SK-N-SH treated with all-trans-retinoic acid at 6 μM for 48 hours (cell line): ENCODE measurements around the gene STMP1.

Experiments
- ARNTL ChIP-seq: fragments of 450-650 bp; formaldehyde crosslinking; IDR thresholded peaks from 2 replicates; pipeline ENCODE4 v1.5.0; 2020; ENCODE audit warnings: low read depth, mild to moderate bottlenecking, moderate library complexity, borderline replicate concordance
- BACH2 ChIP-seq: fragments of 250-450 bp; sonication (Bioruptor Pico); IDR thresholded peaks from 2 replicates; pipeline ENCODE4 v1.9.0; 2021; ENCODE audit warnings: mild to moderate bottlenecking, borderline replicate concordance
- CREB5 ChIP-seq: fragments of 250-450 bp; sonication (Bioruptor Pico); IDR thresholded peaks from 2 replicates; pipeline ENCODE4 v1.5.1; 2020; ENCODE audit warnings: low read depth, mild to moderate bottlenecking, moderate library complexity
- CSDC2 ChIP-seq: fragments of 250-450 bp; sonication (Bioruptor Pico); IDR thresholded peaks from 2 replicates; pipeline ENCODE4 v1.5.0; 2020; ENCODE audit warnings: mild to moderate bottlenecking, moderate library complexity
- CSRNP3 ChIP-seq: fragments of 250-450 bp; sonication (Bioruptor Pico); IDR thresholded peaks from 2 replicates; pipeline ENCODE4 v1.5.1; 2021; ENCODE audit warnings: mild to moderate bottlenecking, moderate library complexity
- ESRRG ChIP-seq: fragments of 250-450 bp; sonication (Bioruptor Pico); IDR thresholded peaks from 2 replicates; pipeline ENCODE4 v1.6.1; 2021; ENCODE audit warnings: mild to moderate bottlenecking
- GLIS3 ChIP-seq: fragments of 250-450 bp; sonication (Bioruptor Pico); IDR thresholded peaks from 2 replicates; pipeline ENCODE4 v1.5.0; 2020; ENCODE audit warnings: mild to moderate bottlenecking, moderate library complexity
- ISL1 ChIP-seq: fragments of 250-450 bp; sonication (Bioruptor Pico); IDR thresholded peaks from 2 replicates; pipeline ENCODE4 v2.1.2; 2022; ENCODE audit warnings: mild to moderate bottlenecking, moderate library complexity
- PATZ1 ChIP-seq: fragments of 250-450 bp; sonication (Bioruptor Pico); IDR thresholded peaks from 2 replicates; pipeline ENCODE4 v1.8.0; 2020; ENCODE audit warnings: mild to moderate bottlenecking, moderate library complexity, borderline replicate concordance
- TCF4 ChIP-seq: fragments of 250-450 bp; sonication (Bioruptor Pico); IDR thresholded peaks from 2 replicates; pipeline ENCODE4 v1.8.0; 2021; ENCODE audit warnings: mild to moderate bottlenecking, moderate library complexity, borderline replicate concordance
- ZFP3 ChIP-seq: fragments of 250-450 bp; sonication (Bioruptor Pico); IDR thresholded peaks from 2 replicates; pipeline ENCODE4 v1.5.0; 2020; ENCODE audit warnings: mild to moderate bottlenecking, moderate library complexity
- ZFP30 ChIP-seq: fragments of 450-650 bp; formaldehyde crosslinking; IDR thresholded peaks from 2 replicates; pipeline ENCODE4 v1.5.0; 2022; ENCODE audit warnings: mild to moderate bottlenecking, moderate library complexity
- ZNF565 ChIP-seq: fragments of 450-650 bp; formaldehyde crosslinking; conservative IDR thresholded peaks from 2 replicates; pipeline ENCODE4 v1.5.0; 2020; ENCODE audit warnings: low read depth, mild to moderate bottlenecking, moderate library complexity
- ZNF8 ChIP-seq: fragments of 450-650 bp; formaldehyde crosslinking; IDR thresholded peaks from 2 replicates; pipeline ENCODE4 v1.5.0; 2020; ENCODE audit warnings: mild to moderate bottlenecking, moderate library complexity

GRCh38 chr7:135617781-135618180 lies 44.5 kb upstream of the STMP1 start:
- TF ChIP-seq CSDC2 (CRISPR knock-in tag) (no peak), ZNF565 (CRISPR knock-in tag) (no peak), PATZ1 (CRISPR knock-in tag) (no peak), ESRRG (CRISPR knock-in tag) (no peak), ISL1 (CRISPR knock-in tag) (no peak), ZFP3 (CRISPR knock-in tag) (no peak), CREB5 (CRISPR knock-in tag) (no peak), ARNTL (no peak), GLIS3 (CRISPR knock-in tag) (no peak), TCF4 (no peak), BACH2 (no peak), ZNF8 (no peak), CSRNP3 (CRISPR knock-in tag) (no peak), ZFP30 (CRISPR knock-in tag) (no peak)
